Activated CD4-positive, alpha-beta T cell treated with anti-CD3 and anti-CD28 coated beads, Interleukin-10, Interleukin-2, amounts not matched to agents 100 ng/mL and 50 ng/mL, durations not matched to agents 16 hours and 8 hours (primary cell): ENCODE data around the gene OSGIN1.
"Not testable (repeated sequence)": the region's sequence is repeated elsewhere in the genome, so short reads cannot be mapped to it uniquely, and the experiment has no call there.

Source experiments
- DNase-seq: peaks from one replicate; pipeline ENCODE4 v3.0.0-alpha.2; 2020

The OSGIN1 gene

DNA sequence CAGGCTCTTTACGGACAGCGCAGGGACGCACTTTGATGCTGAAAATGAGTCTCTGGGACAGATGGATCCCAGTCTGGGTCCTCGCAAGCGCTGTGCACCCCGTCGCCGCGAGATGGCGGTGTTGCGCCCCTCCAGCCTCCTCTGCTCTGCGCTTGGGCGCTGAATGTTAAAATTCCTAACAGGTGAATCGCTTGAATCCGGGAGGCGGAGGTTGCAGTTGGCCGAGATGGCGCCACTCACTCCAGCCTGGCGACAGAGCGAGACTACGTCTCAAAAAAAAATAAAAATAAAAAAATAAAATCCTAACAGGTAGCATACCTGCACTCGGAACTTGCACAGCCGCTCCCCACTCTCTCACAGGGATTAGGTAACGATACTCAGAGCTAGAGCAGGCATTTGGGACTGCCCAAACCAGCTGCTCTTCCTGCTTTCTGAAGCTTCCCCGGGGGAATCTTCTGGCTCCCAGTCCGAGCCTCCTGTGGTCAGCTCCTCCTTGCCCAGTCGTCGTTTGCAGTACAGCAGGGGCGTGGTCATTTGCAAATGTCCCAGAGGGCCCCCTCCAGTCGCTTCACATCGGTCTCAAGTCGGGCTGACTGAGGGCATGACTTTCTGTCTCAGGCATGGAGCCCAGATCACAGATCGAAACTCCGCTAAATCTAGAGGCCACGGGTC lies 26.2 kb upstream of the OSGIN1 start:
- peak; percentile 64 for DNase-seq

DNA sequence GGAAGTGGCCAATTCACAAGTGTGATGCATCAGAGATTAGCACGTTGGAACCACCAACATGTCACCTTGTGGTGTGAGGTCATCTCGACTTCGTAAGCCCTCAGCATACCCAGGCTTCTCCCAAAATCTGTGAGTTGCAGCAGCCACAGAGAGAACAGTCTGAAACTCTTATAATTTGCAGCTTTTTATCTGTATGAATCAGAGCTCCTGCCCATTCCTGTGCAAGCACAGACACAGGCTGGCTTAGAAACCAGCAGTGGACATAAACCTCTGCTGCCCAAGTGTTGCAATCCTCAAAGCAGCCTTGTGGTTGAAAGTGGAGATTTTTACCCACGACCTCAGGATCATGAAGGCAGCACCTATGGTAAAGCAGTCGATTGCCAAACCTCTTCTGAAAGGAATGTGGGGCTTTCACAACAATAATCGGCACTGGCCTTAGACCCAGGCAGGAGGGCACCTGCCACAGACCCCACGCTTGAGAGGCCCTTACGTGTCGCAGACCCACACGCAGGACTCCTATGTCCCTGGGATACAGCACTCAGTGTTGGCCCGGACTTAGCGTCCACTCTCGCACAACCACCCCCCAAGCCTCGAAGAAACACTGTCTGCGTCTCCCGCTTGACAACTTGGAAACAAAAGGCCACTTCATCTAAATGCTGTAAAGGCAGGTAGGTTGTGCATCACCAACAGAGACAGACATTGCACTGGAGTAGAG lies 24.5 kb upstream of the OSGIN1 start:
- DNase-seq = no peak

DNA sequence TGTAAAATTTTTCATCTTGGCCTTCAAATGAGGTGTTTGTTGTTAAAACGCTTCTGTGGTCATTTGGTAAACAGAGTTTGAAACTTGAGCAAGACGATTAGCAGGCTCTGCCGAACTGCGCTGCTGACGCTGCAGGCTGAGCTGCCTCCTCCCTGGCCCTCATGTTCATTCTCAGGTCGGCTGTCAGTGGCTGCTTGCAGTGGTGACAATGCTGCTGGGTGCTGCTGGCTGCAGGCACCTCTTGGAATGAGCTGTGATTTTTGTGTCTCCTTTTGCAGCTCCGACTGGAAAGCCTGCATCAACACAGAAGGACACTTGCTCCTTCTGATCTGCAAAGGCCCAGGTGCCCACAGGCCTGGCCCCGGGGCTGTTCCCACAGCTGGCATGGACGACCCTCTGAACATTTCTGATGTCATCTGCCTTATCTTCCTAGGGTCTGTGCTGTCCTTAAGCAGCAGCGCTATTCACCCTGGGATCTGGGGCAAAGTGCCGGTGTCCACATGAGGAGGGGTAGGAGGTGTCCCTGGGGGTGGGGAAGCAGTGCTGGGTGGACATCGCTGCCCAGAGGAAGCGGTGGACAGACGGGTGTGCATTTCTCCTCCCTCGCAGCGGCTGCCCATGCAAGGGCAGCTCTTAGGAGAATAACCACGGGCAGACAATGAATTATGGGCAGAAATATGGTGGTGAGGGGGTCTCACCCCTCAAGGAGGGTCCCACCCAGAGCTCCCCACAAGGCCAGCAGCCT lies 23.1 kb upstream of the OSGIN1 start:
- DNase-seq = no peak

DNA sequence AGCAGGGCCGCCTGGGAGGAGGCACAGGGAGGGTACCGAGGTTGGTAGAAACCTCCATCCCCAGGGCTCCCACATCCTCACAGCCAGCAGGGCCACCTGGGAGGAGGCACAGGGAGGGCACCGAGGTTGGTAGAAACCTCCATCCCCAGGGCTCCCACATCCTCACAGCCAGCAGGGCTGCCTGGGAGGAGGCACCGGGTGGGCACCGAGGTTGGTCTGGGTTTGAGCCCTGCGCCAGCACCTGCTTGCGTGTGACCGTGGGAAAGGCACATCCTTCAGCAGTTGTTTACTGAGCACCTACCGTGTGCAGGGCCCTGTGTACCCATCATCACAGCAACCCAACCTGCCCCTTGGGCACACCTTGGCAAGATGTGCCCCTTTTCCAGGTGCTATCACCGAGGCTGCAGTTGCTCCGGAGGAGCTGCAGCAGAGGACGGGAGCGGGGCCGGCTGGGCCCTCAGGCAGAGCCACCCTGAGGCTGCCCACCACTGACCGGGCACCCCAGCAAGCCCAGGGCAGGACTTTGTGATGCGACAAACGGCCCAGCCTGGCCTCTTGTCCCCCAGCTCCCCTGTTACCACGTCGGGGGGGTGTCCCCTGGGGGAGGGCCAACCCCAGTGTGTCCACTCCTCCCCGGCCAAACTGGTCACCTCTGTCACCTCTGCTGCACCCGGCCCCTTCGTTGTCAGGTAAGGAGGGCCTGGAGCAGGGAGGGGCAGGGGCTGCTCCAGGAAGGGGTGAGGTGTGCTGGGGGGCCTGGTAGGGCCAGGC lies 22.1 kb upstream of the OSGIN1 start:
- DNase-seq = no peak

DNA sequence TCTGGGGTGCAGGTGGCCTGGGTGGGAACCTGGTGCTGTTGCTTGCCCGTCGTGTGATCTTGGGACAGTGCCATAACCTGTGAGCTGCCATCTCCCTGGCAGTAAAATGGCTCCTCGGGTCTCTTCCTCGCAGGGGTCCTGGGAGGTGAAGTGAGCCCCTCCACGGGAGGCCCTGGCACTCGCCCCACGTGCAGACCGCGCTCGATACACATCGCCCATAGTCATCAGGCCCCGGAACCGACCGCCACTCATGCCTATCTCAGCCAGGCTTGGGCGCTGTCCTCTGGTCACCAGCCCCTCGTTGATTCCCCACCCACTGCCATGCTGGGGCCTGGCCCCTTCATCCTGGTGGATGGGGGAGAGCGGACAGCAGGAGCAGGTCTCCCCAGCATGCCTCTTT lies 21.5 kb upstream of the OSGIN1 start:
- DNase-seq = no peak

DNA sequence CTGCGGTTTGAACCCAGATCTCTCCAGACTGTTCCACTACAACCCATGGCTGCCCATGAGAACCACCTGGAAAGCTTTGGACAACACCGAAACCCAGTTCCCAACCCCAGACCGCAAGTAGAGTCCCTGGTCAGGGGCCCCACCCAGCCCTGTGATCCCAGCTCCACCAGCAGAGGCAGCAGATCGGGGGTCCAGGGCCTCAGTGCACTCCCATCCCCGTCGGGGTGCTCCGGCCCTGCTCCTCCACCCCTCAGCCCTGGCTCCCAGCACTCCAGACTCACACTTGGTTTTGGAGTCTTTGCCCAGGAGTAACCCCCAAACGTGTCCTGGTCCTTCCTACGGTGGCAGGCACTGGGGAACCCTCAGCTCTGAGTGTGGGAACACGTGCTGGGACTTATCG lies 20.7 kb upstream of the OSGIN1 start:
- DNase-seq = no peak

DNA sequence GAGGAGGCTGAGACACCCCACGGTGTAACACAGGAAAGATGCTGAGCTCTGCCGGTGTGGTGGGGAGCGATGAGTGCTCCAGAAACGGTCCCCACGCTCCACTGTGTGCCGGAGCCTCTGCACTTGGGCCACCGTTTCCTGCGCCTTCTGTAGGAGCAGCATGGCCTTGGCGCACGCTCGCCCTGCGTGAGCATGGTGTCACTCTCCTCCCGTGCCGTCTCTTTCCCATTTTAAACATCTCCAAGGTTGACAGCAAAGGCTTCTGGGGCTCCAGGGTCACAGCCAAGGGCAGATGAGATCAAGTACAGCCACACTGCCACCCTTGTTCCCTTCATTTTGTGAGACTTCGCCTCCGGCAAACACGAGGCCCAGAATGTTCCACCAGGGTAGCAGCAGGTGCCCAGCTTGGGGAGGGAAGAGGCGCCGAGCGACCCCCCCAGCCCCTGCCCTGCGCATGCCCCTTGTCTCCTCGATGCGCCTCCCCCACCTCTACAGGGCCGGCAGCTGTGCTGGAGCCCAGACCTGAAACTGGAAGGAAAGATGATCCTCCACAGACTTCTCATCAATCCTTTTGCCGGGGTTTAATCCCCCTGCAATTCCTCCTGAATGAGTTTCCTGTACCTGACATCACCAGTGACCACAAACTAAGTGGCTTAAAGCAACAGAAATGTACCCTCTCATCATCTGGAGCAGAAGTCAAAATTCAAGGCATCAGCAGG lies 19.9 kb upstream of the OSGIN1 start:
- DNase-seq = no peak

DNA sequence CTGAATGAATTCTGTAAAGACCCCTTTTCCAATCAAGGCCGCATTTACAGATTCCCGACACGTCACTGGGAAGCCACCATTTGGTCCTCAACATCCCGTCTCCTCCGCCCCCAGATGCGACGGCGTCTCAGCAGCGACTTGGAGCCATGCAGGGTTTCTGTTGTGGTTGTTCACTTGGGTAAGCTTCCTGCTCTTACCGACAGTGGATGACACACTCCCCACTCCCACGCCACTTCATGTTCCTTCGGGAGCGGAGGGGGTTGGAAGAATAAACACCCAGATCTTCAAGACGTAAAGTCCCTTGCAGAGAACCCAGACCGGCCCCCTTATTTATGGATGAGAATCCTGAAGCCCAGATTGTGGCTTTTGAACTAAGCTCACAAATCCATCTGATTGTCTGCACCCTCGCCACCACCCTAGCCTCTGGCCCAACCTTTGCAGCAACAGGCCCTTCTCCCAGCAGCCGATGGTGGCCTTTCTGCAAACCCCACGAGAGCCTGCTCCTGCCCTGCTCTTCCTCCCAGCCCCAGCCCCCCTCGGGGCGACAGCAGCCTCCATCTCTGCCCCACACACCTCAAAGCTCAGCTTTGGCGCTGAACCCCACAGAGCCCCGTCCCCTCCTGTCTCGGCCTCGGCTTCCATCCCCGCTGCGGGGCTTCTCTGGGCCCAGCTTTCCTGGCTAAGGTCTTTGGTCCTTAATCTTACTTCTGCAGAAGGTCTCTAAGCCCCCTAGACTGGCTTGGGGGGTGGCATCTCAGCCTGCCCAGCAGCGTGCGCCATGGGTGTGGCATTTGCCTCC lies 19.0 kb upstream of the OSGIN1 start:
- no peak for DNase-seq

DNA sequence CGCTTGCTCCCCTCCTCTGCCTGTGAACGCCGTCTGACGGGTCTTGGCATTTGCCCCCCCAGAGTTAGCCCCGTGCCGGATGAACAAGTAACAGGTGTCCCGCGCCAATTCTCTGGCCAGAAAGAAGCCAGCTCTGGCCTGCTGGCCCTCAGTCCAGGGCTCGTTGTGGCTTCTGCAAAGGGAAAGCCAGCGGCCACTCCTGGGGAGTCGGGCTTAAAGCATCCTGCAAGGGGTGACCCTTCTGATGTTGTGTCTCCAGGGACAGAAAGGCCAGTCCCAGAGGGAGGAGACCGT lies 18.4 kb upstream of the OSGIN1 start:
- DNase-seq = no peak

DNA sequence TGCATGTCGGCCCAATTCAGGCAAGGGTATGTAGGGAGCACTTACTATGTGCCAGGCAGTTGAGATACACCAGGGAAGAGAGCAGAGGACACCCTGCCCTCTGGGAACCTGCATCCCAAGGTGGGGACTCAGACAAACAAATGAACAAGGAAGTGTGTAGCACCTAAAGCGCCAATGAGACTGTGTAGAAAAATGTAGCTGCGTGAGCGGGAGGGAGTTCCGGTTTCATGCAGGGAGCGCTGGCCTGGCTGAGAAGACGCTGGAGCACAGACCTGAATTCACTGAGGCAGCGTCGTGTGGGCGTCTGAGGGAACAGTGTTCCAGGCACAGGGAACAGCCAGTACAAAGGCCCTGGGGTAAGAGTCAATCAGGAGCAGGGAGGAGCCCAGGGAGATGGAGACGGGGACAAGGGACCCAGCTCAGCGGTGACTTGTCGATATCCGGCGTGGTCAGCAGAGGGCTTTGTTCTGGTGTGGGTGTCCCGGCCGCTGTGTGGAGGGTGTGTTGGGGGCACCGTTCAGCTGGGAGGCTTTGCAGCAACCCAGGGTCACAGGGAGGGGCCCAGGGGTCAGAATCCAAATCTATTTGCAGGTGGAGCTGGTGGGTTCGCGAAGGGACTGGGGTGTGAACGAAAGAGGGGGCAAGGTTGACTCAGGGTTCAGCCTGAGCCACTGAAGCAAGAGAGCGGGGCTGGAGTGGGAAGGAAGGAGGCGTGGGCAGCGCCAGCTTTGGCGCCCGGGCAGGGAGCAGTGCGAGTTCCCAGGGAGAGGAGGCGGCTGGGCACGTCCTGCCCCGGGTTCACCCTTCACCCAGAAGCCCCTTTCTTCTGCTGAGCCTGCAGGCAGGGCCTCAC lies 17.8 kb upstream of the OSGIN1 start:
- no peak for DNase-seq

DNA sequence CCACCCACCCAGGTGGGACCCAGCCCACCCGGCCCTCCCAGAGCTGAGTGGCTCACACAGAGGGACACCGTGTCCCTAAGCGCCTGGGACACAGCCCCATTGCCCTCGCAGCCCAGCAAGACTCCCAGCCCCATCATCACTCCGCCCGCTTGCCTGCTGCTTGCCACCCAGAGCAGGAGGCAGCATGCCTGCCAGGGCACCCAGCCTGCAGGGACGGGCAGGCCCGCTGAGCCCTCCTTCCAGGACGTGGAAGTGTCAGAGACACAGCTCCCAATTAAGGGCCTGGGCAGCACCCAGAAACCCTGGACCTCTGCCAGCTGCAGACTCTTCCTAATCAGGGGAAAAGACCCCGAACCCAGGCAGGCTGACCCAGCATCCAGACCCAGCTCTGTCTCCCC lies 17.2 kb upstream of the OSGIN1 start:
- no peak for DNase-seq

DNA sequence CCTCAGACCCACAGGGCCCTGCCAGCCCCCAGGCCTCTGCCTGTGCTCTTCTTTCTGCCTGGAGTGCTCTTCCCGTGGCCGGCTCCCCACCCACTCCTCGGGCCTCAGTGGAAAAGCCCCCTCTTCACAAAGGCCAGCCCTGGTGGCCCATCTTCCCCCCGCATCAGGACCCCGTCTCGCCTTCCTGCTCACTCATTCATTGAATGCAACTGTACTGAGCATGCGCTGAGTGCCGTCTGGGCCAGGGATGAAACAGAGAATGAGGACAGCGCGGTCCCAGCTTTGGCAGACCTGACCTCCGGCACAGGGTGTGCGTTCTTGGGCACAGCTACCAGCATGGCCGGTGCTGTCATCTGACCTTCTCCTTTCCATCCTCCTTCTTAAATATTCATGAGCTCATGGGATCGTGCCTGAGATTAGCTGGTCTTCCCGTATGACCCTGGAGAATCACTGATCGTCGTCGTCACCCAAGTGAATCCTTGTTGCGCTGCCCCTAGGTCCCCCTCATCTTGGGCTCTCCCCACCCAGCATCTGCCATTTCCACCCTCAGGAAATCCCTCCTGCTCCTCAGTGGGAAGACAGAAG lies 16.4 kb upstream of the OSGIN1 start:
- no peak for DNase-seq

DNA sequence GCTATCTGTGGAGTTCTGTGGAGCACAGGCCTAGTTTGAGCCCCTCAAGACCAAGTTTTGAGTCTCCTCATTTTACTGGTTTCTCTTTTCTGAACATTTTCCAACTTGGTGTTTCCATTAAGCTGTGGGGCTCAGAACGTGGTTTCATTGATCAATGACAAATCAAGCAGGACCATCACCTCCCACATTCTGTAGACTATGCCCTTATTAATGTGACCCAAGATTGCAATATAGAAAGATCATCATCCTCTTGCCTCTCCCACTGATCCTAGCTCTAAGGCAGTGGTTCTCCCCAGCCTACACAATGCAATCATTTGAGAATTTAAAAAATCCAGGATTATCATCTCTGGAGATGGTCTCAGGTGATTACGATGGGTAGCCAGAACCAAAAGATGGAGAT lies 15.8 kb upstream of the OSGIN1 start:
- no peak for DNase-seq

DNA sequence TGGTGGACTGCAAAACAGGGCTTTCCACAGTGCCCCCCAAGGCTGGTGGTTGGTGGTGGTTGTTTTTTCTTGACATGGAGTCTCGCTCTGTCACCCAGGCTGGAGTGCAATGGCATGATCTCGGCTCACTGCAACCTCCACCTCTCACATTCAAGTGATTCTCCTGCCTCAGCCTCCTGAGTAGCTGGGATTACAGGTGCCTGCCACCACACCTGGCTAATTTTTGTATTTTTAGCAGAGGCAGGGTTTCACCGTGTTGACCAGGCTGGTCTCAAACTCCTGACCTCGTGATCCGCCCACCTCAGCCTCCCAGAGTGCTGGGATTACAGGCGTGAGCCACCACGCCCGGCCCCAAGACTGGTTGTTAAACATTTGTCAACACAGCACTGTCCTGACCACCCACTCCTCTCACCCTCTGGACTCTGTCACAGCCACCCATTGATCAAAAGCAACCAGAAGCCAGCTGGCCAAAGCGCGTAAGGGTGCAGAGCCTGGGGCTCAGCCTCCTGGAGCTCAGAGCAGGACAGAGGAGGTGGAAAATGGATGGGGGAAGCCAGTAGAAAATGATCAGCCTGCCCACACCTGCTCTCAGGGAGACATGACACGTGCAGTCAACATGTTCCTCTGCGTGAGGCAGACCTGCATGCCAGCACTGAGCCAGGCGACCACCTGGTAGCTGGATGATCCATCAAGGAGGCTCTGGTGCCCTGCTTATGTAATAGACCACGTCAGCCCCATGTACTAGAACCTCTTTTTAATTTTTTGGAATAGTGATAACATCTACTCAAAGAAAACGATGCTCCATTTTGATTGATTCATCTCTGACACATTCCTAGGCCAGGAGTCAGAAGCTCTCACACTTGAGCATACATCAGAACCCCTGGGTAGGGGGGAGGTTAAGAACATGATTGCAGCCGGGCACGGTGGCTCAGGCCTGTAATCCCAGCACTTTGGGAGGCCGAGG lies 14.8 kb upstream of the OSGIN1 start:
- DNase-seq = no peak

DNA sequence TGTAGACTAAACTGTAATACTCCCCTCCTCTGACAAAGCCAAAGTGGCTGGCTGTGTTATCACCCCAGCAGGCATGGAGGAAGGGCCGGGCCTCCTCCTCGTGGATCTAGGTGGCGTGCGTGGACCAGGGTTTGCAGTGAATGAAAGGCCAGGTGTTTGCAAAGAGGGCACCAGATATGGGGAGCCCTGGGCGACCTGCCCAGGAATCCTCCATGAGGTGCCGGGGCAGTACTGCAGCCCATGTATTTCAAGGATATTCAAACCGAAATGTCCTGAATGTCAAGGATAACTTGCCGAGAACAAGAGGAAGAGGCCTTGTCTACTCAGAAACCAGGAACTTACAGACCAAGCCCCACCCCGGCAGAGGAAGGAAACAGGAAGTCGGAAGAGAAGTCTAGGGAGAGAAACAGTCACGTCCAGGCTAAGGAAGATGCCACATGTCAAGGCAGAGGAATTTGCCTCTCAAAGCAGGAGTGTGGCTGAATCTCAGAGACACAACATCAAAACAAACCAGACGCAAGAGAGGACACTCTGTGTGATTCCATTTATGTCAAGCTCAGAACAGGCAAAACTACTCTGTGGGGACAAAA lies 13.7 kb upstream of the OSGIN1 start:
- DNase-seq = no peak

DNA sequence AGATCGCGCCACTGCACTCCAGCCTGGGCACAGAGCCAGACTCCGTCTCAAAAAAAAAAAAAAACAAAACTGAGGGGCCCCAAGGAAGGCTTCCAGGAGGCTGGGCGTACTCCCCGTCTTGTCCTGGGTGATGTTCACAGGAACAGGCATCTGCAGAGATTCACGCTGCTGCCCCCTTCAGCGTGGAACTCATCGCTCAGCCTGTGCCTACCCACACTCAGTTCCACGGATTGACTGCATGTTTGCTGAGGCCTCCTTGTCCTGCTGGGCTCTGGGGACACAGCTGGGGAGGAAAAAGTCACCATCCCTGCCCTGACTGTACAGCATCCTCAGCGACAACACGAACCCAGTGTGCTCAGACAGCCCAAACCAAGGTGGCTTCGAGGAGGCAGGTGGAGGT lies 12.9 kb upstream of the OSGIN1 start:
- DNase-seq = no peak

DNA sequence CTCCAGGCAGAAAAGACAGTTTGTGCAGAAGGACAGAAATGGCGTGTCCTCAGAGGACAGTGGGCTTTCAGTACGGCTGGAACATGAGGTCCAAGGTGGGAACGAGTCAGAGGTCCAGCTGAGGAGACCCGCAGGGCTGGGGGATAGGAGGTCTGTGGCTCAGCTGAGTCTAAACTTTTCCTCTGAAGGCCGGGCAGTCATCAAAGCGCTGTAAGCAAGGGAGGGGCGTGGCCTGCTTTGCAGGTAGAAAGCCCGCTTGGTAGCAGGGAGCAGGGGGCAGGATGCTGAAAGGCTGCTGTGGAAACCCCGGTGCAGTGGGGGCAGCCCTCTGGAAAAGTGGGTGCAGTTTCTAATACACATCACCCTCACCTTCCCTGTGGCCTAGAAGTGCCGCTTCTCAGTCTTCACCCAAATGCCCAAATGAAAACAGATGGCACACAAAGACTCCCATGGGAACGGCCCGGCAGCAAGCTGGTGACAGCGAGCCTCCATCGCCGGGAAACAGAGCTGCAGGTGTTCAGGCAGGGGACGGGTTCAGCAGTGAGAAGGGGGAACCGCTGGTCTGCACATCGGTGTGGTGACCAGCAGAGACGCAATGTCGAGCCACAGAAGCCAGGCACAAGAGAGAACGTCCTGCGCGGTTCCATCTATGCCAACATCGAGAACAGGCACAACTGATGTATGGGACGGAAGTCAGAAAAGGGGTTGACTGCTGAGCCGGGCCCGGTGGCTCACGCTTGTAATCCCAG lies 12.2 kb upstream of the OSGIN1 start:
- no peak for DNase-seq

DNA sequence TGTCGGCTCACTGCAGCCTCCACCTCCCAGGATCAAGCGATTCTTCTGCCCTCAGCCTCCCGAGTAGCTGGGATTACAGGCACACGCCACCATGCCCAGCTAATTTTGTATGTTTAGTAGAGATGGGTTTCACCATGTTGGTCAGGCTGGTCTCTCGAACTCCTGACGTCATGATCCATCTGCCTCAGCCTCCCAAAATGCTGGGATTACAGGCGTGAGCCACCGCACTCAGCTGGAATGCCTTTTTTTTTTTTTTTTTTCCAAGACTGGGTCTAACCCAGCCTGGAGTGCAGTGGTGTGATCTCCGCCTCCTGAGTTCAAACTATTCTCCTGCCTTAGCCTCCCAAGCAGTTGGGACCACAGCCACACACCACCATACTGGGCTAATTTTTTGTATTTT lies 11.5 kb upstream of the OSGIN1 start:
- not testable (repeated sequence) for DNase-seq
